HEK293T (cell line): ENCODE measurements around the gene ARTN.

ENCODE experiments used
- BHLHE40 ChIP-seq: fragments of 450-650 bp; IDR thresholded peaks from 2 replicates; pipeline ENCODE4 v1.6.1; 2016; ENCODE audit warnings: mild to moderate bottlenecking, moderate library complexity, borderline replicate concordance
- CTBP1 ChIP-seq: fragments of 450-650 bp; IDR thresholded peaks from 2 replicates; pipeline ENCODE4 v1.6.1; 2016; ENCODE audit warnings: borderline replicate concordance
- ELF4 ChIP-seq: fragments of 450-650 bp; IDR thresholded peaks from 2 replicates; pipeline ENCODE4 v1.6.1; 2017; ENCODE audit warnings: antibody characterized with exemption
- FOXA1 ChIP-seq: fragments of 450-650 bp; IDR thresholded peaks from 2 replicates; pipeline ENCODE4 v1.6.1; 2016; ENCODE audit warnings: mild to moderate bottlenecking
- FOXM1 ChIP-seq: fragments of 450-650 bp; IDR thresholded peaks from 2 replicates; pipeline ENCODE4 v1.6.1; 2017; ENCODE audit warnings: mild to moderate bottlenecking, borderline replicate concordance
- HDGF ChIP-seq: fragments of 450-650 bp; IDR thresholded peaks from 2 replicates; pipeline ENCODE4 v1.6.1; 2017; ENCODE audit warnings: antibody characterized with exemption, borderline replicate concordance
- LEF1 ChIP-seq: fragments of 450-650 bp; IDR thresholded peaks from 2 replicates; pipeline ENCODE4 v1.6.1; 2017; ENCODE audit warnings: mild to moderate bottlenecking, borderline replicate concordance
- NFRKB ChIP-seq: fragments of 450-650 bp; IDR thresholded peaks from 2 replicates; pipeline ENCODE4 v1.6.1; 2016; ENCODE audit warnings: mild to moderate bottlenecking, moderate library complexity
- PKNOX1 ChIP-seq: fragments of 450-650 bp; IDR thresholded peaks from 2 replicates; pipeline ENCODE4 v1.6.1; 2016
- SP1 ChIP-seq: fragments of 450-650 bp; IDR thresholded peaks from 2 replicates; pipeline ENCODE4 v1.6.1; 2017
- SUZ12 ChIP-seq: fragments of 450-650 bp; IDR thresholded peaks from 2 replicates; pipeline ENCODE4 v1.6.1; 2016; ENCODE audit warnings: mild to moderate bottlenecking

DNA sequence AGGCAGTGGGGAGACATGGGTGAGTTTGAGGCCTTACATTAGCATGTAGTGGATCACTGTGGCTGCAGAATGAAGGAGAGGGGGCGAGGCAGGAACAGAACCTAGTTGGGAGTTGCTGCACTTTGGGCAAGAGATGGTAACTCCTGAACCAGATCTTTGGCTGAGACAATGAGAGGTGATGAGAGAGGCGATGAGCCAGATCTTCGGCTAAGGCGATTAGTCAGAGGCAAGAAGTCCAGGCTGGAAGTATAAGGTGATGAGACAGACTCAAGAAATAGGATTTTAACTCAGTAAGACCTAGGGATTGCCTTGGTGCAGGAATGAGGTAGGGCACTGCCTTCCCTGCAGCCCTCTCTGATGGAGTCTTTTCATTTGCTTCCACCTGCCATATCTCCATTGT lies 9.1 kb upstream of the ARTN start:
- TF ChIP-seq PKNOX1 (no peak), FOXA1 (no peak), HDGF (no peak), NFRKB (no peak), ELF4 (no peak), SUZ12 (no peak), FOXM1 (no peak), SP1 (no peak), BHLHE40 (no peak), LEF1 (no peak), CTBP1 (no peak)
